Hematopoietic multipotent progenitor cell treated with erythropoietin and hydrocortisone succinate and interleukin-3 and kit ligand, for 4 days (in vitro differentiated cells): ENCODE results near the gene TNS1.

Source experiments
- DNase-seq: peaks from one replicate; pipeline ENCODE4 v3.0.0-alpha.2; 2015

The TNS1 gene

DNA sequence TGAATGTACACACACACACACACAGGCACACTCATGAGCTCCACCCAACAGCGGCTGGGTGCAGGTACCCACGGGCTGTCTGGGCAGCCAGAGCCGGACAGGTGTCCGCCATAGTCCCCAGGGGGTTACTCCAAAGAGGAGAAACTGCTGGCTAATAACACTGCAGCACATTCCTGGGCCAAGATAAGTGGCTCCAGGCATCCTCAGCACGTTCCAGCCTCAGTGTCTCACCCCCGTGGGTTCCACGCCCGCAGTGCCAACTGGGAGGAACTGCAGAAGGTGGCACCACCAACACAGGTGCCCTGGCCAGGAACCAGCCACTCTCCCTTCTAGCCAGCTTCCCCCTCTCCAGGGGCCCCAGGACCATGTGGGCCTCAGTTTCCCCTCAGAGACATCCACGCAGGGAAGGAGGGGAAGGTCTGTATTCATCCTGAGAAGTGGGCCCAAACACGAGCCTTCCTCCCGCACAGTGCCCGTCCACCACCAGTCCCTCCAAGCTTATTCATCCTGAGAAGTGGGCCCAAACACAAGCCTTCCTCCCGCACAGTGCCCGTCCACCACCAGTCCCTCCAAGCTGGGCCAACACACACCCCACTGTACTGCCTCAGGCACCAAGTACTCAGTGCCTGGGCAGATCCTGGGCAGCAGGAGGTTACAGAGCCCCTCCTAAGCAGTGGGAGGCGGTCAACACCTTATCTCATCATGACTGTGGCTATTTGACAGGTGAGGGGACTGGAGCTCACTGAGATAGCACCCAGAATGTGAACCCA lies 47.6 kb downstream of the TNS1 start:
- no peak for DNase-seq

DNA sequence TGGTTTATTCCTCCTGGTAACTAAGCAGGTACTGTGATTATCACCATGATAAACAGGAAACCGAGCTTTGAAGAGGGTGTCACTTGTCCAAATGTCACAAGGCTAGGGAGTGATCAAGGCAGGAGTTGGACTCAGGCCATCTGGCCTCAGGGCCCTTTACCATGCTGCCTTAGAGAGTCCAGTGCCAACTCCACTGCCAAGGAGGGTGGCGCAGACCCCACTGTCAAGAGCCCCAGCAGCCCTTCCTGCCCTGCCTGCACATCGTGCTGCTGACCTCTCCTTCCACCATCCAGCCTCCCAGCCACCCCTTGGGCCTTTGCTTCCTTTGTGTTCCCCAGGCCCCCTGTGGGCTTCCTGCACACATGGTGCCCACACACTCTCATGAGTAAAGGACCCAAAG lies 48.3 kb downstream of the TNS1 start:
- no peak for DNase-seq

DNA sequence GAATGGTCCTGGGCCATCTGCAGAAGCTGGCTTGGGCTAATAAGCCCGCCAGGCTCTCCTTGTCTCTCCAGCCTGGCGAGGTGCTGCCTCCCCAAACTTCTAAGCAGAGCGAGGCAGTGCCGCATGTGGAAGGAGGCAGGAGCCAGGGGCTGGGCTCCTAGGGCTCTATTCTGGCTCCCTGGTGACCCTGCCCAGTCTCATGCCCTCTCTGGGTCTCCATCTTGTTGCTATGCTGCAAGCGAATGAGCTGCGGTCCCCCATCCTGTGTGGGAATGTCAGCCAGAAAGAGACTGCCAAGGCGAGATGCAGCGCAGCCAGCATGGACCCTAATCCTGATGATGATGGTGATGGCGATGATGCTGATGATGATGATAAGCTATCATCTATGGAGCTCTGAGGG lies 48.7 kb downstream of the TNS1 start:
- DNase-seq, result no peak

DNA sequence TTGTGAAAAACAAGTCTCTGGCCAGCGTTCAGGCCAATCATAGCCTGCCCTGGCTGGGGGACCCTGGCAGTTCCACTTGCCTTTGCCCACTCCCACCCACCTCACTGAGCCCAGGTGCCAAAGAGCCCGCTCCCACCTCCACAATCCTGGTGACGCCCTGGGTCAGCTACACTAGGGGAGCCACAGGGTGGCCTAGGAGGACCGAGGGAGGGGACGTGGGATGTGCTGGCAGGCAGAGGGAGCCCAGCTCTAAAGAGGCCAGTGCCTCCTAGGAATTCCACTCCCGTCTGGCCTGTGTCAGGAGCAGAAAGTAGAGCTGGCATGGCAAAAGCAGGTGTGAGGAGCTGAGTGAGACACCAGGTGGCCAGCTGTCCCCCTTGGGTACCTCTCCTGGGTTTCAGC lies 49.3 kb downstream of the TNS1 start:
- no peak for DNase-seq

DNA sequence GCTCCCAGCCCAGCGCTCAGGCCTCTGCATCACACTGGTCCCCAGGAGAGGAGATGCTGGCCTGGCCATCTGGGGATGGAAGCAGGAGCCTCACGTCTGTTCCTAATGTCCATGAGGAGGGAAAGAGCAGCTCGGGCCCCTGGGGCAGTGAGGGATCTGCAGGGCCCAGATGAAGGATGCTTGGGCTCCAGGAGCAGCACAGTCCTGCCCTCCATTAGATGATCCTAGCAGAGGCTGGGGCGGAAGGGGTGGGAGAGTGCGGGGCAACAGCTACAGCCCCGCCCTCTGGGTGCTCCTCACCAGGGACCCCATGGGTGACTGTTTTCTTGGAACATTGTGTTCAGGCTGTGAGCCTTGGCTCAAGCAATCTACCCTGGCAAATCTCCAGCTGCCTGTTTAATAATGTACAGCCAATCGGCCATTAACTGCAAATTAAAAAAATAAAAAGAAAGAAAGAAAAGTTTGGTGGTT lies 49.7 kb downstream of the TNS1 start:
- DNase-seq, result no peak

DNA sequence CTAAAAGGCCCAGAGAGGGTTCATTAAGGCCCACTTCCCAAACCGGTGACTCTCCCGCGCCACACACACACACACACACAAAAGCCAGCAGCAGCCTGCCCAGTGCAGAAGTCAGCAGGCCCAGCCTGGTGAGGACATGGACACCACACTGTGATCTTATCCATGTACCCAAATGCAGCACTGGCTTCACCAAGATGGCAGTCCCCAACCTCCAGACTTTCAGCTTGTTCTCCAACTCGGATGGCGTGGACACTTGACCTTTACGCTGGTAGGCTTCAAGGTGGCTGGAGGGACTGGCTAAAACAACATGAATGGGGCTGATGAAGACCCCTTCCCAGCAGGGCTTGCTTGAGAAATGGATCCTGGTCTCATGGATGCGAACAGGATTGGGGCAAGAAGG lies 50.4 kb downstream of the TNS1 start:
- no peak for DNase-seq

DNA sequence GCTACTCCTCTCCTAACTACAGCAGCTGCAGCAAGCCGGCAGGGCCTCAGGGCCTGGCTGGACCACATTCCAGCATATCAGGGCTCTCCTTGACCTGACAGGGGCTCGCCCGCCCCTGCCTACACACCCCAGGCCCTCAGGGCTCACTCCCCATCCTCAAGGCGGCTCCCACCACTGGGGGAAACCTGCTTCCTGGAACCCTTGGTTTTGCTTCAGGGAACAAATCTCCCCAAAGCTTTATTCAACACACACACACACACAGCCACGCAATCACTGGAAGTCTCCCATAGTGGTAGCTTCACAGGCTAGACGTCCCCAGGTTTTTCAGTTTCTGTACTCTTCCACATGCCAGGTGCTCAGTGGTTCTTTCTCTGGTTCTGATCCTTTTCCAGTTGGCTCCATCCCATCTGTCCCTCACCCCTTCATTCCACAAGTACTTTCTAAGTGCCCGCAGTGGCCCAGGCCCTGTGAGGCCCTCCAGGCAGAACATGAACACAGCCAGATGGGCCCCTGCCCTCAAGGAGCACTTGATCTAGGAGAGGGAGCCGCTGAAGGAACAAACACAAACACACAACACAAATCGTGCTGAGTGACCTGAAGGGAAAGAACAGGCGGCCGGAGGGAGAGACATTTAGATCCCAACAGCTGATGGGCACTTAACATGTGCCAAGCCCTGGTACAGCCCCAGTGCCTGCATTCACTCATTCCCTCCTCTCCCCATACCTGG lies 51.1 kb downstream of the TNS1 start:
- no peak for DNase-seq

DNA sequence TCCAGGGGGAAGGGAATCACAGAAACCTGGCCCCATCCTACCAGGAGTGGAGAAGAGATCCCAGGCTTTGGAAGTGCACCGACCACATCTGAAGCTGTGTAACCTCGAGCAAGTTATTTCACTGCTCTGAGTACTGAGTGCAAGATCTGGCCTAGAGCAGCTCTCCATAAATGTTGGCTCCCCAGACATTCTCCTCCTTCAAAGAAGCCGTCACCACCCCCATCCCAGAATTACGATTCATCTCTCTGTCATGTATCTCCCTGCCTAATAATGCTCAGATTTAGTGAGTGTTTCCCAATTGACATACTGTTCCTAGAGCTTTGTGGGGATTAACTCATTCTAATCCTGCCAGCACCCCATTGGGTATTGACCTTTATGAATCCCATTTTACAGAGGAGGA lies 51.7 kb downstream of the TNS1 start:
- no peak for DNase-seq

DNA sequence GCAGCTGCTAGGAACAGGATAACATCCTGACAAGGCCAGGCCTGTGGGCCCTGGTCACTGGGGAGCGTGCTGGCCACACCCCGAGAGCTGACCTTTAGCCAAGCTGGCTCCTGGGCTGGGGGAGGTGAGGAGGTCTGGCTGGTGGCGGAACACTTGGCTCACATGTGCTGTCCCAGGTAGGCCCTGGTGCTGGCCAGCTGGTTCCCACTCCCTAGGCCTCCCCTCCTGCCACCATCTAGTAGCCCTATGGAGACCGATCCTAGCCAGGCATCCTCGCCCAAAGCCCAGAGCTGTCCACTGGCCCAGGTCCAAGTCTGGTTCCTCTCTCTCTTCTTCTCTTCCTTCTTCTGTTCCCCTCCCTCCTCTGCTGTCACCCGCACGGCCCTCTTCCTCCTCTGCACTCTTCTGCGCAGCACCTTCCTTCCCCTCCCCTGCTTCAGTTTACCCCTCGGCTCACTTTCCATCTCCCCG lies 52.4 kb downstream of the TNS1 start:
- DNase-seq, result no peak

DNA sequence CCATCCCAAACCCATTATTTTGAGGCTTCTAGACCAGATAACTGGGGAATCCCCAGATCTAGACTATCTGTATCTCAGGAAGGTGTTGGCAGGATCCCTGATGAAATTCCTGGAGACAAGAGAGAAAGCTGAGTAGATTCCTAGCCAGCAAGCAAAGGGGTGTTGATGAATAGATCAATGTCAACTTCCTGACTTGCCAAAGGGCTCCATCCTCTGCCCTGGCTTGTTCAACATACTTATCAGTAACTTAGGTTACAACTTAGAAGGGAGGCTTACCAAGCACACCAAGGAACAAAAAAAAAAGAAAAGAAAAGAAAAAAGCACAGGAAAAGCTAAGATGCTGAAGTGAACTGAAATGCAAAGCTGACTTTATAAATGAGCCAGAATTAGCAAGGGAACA lies 53.3 kb downstream of the TNS1 start:
- DNase-seq, result no peak

DNA sequence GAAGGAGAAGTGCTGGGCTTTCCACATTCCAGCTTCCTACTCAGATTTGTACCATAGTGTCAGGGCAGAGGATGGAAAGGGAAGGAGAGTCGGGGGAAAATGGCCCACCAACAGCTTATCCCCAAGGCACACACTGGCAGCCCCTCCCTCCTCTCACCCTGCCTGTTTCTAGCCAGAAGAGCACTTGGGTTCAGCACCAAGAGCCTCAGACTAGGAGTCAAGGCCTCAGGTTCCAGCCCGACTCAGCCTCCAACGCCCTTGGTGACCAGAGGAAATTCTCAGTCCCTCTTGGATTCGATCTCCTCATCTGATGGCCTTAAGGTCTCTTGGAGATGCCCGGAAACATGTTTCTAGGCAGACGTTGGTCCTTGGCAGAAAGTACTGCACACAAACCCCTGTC lies 53.9 kb downstream of the TNS1 start:
- DNase-seq, result no peak

DNA sequence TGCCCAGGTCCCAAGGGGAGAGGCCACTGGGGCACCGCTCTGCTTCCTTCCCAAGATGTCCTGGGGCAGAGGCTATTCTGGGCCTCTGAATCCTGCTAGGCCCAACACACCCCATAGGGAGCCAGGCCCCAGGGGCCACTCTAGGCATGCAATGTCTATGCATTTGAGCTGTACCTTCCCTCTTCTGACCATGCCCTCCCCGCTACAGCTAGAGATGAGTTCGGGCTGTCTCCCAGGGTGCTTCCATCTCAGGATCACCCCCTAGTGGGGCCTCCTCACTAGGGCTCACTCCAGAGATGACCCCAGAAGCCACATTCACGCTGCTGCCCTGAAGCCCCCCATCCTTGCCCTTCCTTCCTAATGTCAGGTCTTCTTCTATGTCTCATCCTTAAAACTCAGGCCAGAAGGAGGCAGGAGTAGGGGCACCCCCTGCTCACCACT lies 54.4 kb downstream of the TNS1 start:
- no peak for DNase-seq

DNA sequence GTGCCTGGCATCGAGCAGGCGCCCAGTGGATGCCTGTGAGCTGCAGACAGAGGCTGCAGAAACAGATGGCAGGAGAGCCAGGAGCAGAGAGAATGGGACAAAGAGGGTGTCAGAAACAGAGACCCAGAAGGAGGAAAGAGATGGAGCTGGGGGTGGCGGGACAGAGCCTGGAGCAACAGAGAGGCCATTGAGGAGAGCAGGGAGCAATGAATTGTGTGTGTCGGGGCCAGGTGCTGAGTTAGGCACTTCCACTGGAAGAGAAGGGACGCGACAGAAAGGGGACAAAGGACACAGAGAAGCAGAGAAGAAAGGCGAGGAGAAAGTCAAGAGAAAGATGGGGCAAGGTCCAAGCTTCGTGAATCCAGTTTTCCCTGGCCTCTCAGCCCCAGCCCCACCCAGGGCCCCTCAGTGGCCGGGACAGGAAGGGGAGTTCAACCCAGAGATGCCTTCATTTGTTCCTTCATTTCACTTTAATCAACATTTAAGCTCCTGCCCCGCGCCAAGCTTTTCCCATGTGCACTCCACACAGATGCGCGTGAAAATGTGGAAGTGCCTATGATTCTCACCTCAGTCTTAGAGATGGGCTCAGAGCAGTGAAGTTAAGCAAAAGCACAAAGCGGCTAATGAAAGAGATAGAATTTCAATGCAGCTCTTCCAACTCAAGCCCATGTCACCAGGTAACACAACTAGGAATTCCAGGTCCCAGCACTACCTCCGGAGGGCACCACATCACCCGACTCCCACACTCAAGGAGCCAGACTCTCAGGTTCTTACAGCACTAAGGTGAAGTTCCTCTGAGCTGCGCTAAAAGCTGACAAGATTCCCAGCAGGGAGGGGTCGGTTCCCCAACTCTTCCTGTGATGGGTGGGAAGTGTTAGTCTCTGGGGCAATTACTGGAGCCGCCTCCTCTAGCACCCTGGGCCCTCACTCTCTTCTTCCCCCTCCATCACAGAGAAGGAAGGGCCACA lies 55.1 kb downstream of the TNS1 start:
- no peak for DNase-seq

DNA sequence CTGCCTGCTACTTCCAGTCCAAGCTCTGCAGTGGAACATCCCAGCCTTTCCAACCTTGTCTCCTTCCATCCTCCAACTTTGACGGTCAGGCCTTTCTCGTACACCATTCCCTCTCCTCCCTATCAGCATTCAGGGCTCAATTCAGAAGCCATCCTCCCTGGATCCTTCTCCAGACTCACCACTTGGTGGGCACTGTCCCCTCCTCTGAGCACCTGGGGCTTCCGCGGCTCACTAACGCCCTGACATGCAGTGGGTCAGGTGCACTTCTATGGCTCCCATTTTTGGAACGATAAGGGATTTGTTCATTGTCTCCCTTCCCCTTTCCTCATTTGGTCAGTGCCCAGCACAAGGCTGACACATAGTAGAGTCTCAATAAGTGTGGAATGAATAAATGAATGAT lies 56.7 kb downstream of the TNS1 start:
- DNase-seq, result no peak

DNA sequence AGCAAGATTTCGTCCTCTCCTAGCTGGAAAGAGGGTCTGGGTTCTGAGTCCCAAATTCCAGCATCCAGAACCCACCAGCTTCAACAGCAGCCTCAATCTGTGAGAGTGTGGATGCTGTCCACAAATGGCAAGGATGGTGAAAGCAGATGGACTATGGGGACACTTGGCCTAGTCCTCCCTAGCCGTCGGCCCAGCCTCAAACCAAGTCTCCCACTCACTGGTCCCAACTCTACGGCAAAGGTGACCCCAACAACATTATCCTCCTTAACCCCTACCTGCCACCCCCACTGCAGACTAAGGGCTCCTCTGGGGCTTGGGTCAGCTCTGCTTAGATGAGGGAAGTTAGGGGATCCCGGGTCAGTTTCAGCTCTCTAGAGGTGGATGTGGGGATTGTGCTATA lies 57.3 kb downstream of the TNS1 start:
- DNase-seq, result no peak

DNA sequence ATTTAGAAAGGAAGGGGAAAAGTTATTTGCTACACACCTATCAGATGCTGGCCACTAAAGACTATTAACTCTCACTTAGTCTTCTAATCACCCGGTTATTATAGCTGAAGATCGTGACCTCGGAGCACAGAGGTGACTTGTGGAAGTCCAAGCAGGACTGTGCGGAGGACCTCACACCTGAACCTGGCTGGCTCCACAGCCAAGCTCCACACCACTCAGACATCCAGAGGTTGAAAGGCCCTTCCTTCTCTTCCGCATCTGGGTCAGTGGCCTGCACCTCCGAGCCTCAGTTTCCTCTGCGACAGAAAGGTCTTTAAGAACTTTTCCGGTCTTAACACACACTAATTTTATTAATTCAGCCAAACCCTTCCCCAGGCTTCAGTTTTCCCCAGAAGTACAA lies 57.9 kb downstream of the TNS1 start:
- no peak for DNase-seq

DNA sequence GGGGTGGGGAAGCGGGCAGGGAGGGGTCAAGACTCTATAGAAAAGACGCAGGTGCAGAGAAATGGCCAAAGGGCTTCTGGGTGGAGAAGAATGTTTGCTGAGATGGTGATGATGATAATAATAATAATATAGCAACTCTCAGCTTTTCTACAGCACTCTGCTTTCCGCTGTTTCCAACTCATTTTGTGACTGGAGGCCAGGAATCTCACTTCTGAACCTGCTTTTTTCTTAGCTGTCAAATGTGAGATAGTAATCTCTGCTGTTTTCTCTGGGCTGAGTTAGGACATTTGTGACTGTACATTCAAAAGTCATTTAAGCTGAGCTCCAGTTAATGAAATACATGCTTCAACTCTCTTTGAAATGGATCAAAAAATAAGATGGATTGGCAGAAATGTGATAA lies 58.4 kb downstream of the TNS1 start:
- DNase-seq, result no peak

DNA sequence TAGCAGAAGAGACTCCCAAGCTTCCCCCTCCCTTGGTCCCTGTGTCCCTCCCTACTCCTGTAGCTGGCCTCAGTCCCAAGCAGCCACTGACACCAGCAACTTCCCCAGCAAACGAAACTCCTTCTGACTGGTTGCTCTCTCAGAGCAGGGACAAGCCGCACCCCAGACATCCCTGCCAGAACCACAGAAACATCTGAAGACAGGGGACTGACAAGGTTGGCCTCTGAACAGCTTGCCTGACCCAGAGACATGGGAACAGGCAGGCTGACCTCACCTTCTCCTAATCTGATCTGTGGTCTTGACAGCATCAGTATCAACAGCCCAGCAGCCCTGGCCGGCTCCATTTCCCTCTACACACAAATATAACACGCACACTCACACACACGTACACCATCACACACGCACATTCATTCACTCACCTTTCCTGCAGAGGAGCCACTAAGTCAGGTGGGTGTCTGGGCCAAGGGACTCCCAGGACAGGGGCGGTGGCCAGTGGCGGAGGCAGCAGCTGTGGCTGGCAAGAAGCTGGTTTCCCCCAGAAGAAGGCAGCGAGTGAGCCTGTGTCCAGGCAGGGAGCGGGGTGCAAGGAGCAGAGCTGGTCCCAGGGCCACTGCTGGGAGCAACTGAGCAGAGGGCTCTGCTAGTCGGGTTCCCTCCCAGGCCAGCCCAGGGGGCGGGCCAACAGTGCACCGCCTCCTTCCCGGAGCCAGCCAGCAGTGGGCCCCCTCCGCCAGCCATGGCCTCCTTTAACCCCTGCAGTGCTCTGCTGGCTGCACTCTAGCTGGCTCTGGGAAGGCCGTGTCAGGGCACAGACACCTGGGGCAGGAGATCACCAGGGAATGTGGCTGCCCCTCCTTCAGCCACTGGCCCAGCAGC lies 59.1 kb downstream of the TNS1 start:
- DNase-seq, result peak; percentile 86

DNA sequence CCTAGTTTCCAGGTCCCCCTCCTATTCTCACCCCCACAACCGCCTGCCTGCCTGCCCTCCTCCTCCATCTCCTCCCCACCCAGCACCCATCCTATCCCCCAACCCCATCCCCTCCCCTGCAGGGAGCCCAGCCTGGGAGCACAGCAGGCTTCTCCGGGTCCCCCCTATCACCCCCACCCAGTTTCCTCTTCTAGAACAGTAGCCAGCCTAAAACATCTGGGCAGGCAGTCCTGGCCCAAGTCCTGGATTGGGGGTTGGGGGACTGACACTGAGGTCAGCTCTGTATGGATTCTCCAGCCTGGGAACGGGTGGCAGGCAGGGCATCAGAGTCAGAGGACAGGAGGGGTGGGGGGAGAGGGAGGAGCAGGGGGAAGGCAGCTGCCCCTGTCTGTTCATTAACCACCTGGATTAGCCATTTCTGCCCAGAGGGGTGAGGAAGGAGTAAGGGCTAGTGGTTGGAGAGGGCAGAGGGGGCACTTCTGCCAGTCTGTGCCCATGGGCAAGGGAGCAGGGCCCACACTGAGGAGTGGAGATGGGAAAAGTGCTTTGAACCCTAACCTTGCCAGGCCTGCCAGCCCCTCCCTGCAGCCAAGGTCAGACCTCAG lies 60.0 kb downstream of the TNS1 start:
- DNase-seq, result no peak

DNA sequence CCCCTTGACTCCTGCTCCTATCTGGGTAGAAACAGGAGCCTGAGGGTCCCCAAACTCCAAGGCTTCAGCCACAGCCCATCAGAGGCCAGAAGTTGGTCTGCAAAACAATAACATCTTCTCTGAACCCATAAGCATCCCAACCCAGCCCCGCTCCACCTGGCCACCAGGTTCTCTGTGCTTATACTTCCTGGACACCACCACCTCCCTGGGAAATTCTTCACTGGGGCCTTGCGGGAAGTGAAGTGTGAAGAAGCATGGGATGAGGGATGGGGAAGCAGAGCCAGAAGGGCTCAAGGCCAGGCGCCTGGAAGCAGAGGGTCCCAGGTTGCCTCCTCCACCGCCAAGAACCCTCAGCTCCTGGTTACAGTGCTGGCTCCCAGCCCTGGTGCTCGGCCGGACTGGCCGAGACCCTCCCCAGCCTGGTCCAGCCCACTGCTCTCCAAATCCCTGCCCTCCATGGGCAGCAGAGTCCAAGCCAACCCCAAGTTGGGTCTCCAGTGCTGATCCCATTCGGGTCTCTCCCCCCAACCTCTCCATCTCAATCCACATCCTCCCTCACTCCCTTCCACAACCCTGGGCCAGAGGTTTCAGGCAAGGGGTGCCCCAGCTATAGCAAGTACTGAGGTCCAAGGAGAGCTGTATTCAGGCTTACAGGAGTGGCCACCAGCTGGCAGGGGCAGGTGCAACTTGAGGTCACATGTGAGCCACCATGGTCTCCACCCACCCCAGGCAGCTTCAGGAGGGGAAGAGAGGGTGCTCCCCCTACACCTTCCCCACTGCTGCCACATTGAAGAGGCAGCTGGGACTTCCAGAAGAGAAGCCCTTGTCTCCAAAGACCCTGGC lies 60.7 kb downstream of the TNS1 start:
- no peak for DNase-seq

DNA sequence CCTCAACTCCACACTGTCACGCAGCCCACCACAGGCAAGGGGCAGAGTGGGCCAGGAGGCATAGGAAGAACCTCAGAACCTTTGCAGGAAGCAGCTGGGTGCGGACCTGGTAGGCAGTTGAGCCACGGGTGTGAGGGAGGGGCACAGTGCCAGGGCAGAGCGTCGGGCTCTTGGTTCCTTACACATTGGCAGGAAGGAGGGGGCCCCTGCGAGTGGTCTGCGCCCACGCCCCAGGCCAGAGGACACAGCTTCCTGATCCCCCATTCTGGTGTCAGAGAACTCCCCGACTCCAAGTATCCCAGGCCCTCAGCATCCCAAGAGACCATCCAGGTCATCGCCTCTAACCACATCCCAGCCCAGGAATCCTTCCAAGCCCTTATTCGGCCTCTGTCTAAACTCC lies 61.5 kb downstream of the TNS1 start:
- DNase-seq, result peak; percentile 68
